Sigmoid colon (tissue), 7 donors: ENCODE measurements around the gene TSPAN14. TPM values are rescaled to one million over a fixed set of nuclear protein-coding genes. Genes with fewer than 3 reads are reported as not detected.
"Not testable (repeated sequence)": the region's sequence is repeated elsewhere in the genome, so short reads cannot be mapped to it uniquely, and the experiment has no call there.

Experiments used
- DNase-seq: peaks from one replicate; pipeline ENCODE4 v3.0.0-alpha.2; 2019
- H3K27ac ChIP-seq, 4 donors: fragments of 200-600 bp; sonication (generic); one replicate each; pipeline ENCODE4 v1.5.1; 2016 to 2019; ENCODE audit warnings: mild to moderate bottlenecking in 1 of 4
- H3K27me3 ChIP-seq, 3 donors: fragments of 200-600 bp; sonication (generic); one replicate each; pipeline ENCODE4 v1.5.1; 2019; ENCODE audit warnings: mild to moderate bottlenecking in 1 of 3
- H3K36me3 ChIP-seq, 4 donors: fragments of 200-600 bp; sonication (generic); one replicate each; pipeline ENCODE4 v1.5.1; 2016 to 2019
- H3K4me1 ChIP-seq, 4 donors: fragments of 200-600 bp; sonication (generic); one replicate each; pipeline ENCODE4 v1.5.1; 2017 to 2019
- H3K4me3 ChIP-seq, 4 donors: fragments of 200-600 bp; sonication (generic); one replicate each; pipeline ENCODE4 v1.5.1; 2017 to 2019; ENCODE audit warnings: mild to moderate bottlenecking in 2 of 4, moderate library complexity in 1 of 4
- H3K9me3 ChIP-seq, 4 donors: fragments of 200-600 bp in 3 of 4; sonication (generic) in 3 of 4; one replicate each; pipeline versions ENCODE4 v1.5.1 to v1.6.1; 2013 to 2019
- EP300 ChIP-seq, 4 donors: sonication (generic); formaldehyde crosslinking; IDR thresholded peaks; one replicate each; pipeline ENCODE4 v1.6.1; 2017; ENCODE audit warnings: antibody characterized with exemption in 4 of 4
- POLR2A ChIP-seq, 2 donors: fragments of 450-650 bp; IDR thresholded peaks; one replicate each; pipeline ENCODE4 v1.6.1; 2016; ENCODE audit warnings: antibody characterized with exemption in 2 of 2, mild to moderate bottlenecking in 2 of 2, moderate library complexity in 2 of 2
- POLR2AphosphoS5 ChIP-seq, 4 donors: sonication (generic); formaldehyde crosslinking; IDR thresholded peaks; one replicate each; pipeline ENCODE4 v1.6.1; 2017; ENCODE audit warnings: antibody characterized with exemption in 4 of 4
- WGBS, 2 donors: extraction: QIAGEN DNeasy Blood & Tissue Kit; methylation state at CpG; one replicate each; pipeline ENCODE4 v1.1.7; 2013; 5-methylcytosine and 5-hydroxymethylcytosine counted together
- intact Hi-C: fragments of 100-400 bp; cut with DNase I; formaldehyde crosslinking; loops from one replicate; pipeline ENCODE4 v1.15.1; 2023
- polyA plus RNA-seq, 3 donors: library from polyadenylated mRNA; stranded (reverse); fragments of 200-250 nt; gene quantifications; one replicate each; pipeline ENCODE4 v1.2.3, GENCODE V29; 2013
- total RNA-seq, 4 donors: library from RNA; depleted of rRNA; stranded (reverse); fragments of >200 nt; gene quantifications; one replicate each; pipeline ENCODE4 v1.1.0, GENCODE V29; 2016
- TF ChIP-seq, protein P1 (sequence below), 4 experiments: fragments of 450-650 bp in 3 of 4; fragments of 200-600 bp in 1 of 4; IDR thresholded peaks; one replicate each; pipeline ENCODE4 v1.5.1; 2016 to 2019; ENCODE audit warnings: antibody characterized with exemption in 4 of 4, mild to moderate bottlenecking in 3 of 4, moderate library complexity in 2 of 4
- donor health status: healthy with polysubstance abuse.
- donor health status: Bipolar disorder and iron deficiency.
- donor health status: healthy.

The TSPAN14 gene
- total and polyA plus RNA-seq, 7 donors = 12.0 to 67.3 (median 23.5) TPM

DNA sequence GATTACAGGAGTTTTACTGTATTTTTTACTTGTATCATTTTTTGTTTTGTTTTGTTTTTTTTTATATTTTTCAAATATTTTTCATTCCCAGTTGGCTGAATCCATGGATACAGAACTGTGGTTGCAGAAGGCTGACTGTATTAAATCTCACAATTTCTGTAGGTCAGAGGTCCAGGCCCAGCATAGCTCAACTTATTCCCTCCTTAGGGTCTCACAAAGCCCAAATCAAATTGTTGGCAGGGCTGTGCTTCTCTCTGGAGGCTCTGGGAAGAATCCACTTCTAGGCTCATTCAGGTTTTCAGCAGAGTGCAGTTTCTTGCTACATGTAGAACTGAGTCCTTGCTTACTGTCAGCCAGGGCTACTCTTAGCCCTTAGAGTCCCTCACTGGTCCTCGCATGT is 22.6 kb downstream of the TSPAN14 start:
- no peaks in the 10 kb centered on the region for H3K27me3 ChIP-seq
- intact Hi-C loops = no loop called here

DNA sequence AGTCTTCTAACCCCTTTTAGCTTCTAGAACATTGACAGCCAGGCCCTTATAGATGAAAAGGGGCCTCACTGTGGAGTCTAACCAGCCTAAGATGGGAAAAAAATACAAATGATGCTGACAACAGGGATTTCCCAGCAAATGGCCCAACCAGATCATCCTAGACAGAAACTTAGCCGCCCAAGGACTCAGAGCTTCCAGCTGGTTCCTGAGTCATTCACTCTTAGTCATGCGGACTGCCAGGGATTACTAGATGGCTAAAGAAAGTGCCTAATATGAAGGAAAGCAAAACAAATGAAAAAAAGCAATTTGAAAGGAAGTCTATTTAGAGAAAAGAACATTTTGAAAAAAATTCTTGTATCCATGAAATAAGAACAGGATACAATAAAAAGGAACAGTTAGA is 23.7 kb downstream of the TSPAN14 start:
- no peak overlapping the region for H3K4me3 ChIP-seq
- DNase-seq = no peak
- TF ChIP-seq, protein P1, sequence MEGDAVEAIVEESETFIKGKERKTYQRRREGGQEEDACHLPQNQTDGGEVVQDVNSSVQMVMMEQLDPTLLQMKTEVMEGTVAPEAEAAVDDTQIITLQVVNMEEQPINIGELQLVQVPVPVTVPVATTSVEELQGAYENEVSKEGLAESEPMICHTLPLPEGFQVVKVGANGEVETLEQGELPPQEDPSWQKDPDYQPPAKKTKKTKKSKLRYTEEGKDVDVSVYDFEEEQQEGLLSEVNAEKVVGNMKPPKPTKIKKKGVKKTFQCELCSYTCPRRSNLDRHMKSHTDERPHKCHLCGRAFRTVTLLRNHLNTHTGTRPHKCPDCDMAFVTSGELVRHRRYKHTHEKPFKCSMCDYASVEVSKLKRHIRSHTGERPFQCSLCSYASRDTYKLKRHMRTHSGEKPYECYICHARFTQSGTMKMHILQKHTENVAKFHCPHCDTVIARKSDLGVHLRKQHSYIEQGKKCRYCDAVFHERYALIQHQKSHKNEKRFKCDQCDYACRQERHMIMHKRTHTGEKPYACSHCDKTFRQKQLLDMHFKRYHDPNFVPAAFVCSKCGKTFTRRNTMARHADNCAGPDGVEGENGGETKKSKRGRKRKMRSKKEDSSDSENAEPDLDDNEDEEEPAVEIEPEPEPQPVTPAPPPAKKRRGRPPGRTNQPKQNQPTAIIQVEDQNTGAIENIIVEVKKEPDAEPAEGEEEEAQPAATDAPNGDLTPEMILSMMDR (IDR thresholded peaks at IDR 0.05) = no peak
- TF ChIP-seq POLR2AphosphoS5 (IDR thresholded peaks at IDR 0.05) (no peak), POLR2A (IDR thresholded peaks at IDR 0.05) (no peak), EP300 (IDR thresholded peaks at IDR 0.05) (no peak)
- no peaks in the 10 kb centered on the region for H3K9me3 ChIP-seq
- H3K36me3 ChIP-seq = peaks cover 0 to 10% (median 0%) of the 10 kb centered on the region in 4 donors
- intact Hi-C loops = no loop called here
- H3K4me1 ChIP-seq = peaks cover 0 to 21% (median 15%) of the 10 kb centered on the region in 4 donors
- no peaks in the 10 kb centered on the region for H3K27me3 ChIP-seq
- WGBS, 2 donors = 91% methylated on average over 2 of the region's 2 CpGs
- no peak overlapping the region for H3K27ac ChIP-seq

More for the DNA sequence above, 22.6 kb downstream of the TSPAN14 start:
- H3K9me3 ChIP-seq = no peaks in the 10 kb centered on the region
- H3K4me3 ChIP-seq = no peak overlapping the region
- no peak overlapping the region for H3K27ac ChIP-seq
- TF ChIP-seq EP300 (IDR thresholded peaks at IDR 0.05) (no peak), POLR2AphosphoS5 (IDR thresholded peaks at IDR 0.05) (no peak), POLR2A (IDR thresholded peaks at IDR 0.05) (no peak)
- TF ChIP-seq, protein P1 (IDR thresholded peaks at IDR 0.05) = no peak
- 96 to 99% methylated on average over 1 of the region's 1 CpG for WGBS, 2 donors
- H3K36me3 ChIP-seq = peaks cover 0 to 10% (median 0%) of the 10 kb centered on the region in 4 donors
- peaks cover 0 to 27% (median 23%) of the 10 kb centered on the region in 4 donors for H3K4me1 ChIP-seq
- DNase-seq = peak; percentile 17

DNA sequence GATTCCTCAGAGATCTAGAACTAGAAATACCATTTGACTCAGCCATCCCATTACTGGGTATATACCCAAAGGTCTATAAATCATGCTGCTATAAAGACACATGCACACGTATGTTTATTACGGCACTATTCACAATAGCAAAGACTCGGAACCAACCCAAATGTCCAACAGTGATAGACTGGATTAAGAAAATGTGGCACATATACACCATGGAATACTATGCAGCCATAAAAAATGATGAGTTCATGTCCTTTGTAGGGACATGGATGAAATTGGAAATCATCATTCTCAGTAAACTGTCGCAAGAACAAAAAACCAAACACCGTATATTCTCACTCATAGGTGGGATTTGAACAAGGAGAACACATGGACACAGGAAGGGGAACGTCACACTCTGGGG is 26.3 kb downstream of the TSPAN14 start:
- H3K27ac ChIP-seq, intact Hi-C loops, DNase-seq, H3K4me3 ChIP-seq, H3K9me3 ChIP-seq, H3K27me3 ChIP-seq: not testable (repeated sequence)
- peaks cover 0 to 14% (median 6%) of the 10 kb centered on the region in 4 donors for H3K4me1 ChIP-seq
- WGBS, 2 donors = 97% methylated on average over 6 of the region's 6 CpGs
- peaks cover 0 to 10% (median 0%) of the 10 kb centered on the region in 4 donors for H3K36me3 ChIP-seq

DNA sequence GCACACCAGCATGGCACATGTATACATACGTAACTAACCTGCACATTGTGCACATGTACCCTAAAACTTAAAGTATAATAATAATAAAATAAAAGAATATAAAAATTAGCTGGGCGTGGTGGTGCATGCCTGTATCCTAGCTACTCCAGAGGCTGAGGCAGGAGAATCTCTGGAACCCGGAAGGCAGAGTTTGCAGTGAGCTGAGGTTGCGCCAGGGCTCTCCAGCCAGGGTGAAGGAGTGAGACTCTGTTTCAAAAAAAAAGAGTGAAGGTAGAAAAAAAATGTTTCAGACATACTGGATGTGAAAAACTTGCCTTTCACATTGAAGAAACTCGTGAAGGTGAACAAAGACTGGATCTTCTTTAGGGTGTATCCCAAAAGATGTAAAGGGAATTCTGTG is 26.7 kb downstream of the TSPAN14 start:
- peak; percentile 14 for DNase-seq

DNA sequence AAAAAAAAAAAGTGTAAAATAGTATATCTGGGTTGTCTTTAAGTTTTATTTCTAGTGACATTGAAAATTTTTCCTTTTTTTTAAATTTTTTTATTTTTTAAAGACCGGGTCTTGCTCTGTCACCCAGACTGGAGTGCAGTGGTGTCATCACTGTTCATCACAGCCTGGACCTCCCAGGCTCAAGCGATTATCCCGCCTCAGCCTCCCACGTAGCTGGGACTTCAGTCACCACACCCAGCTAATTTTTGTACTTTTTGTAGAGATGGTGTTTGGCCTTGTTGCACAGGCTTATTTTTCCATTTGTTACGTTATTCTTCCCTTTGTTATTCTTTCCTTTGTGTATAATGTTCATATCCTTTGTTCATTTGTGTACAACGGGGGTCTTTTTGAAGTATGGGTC is 30.1 kb downstream of the TSPAN14 start:
- H3K27ac ChIP-seq = no peak overlapping the region

More for the DNA sequence above, 26.7 kb downstream of the TSPAN14 start:
- Histone ChIP-seq H3K4me1 (peaks cover 0 to 19% (median 8%) of the 10 kb centered on the region in 4 donors), H3K36me3 (peaks cover 0 to 10% (median 0%) of the 10 kb centered on the region in 4 donors), H3K27ac (no peak overlapping the region), H3K4me3 (no peak overlapping the region), H3K27me3 (no peaks in the 10 kb centered on the region), H3K9me3 (no peaks in the 10 kb centered on the region)
- TF ChIP-seq, protein P1 (IDR thresholded peaks at IDR 0.05) = no peak
- TF ChIP-seq POLR2A (IDR thresholded peaks at IDR 0.05) (no peak), EP300 (IDR thresholded peaks at IDR 0.05) (no peak)
- intact Hi-C loops = no loop called here
- WGBS, 2 donors = 88 to 89% methylated on average over 5 of the region's 5 CpGs

More for the DNA sequence above, 30.1 kb downstream of the TSPAN14 start:
- Histone ChIP-seq H3K4me3 (no peak overlapping the region), H3K9me3 (no peaks in the 10 kb centered on the region), H3K4me1 (peaks cover 0 to 43% (median 27%) of the 10 kb centered on the region in 4 donors), H3K27me3 (no peaks in the 10 kb centered on the region), H3K36me3 (peaks cover 0 to 1% (median 0%) of the 10 kb centered on the region in 4 donors)
- intact Hi-C loops = no loop called here
- TF ChIP-seq POLR2A (IDR thresholded peaks at IDR 0.05) (no peak), POLR2AphosphoS5 (IDR thresholded peaks at IDR 0.05) (no peak), EP300 (IDR thresholded peaks at IDR 0.05) (no peak)
- TF ChIP-seq, protein P1 (IDR thresholded peaks at IDR 0.05) = no peak
- WGBS, 2 donors = 76 to 79% methylated on average over 6 of the region's 6 CpGs
- DNase-seq = no peak
